ENCODE measurements around the gene MARVELD1. TPM values are rescaled to one million over a fixed set of nuclear protein-coding genes. Genes with fewer than 3 reads are reported as not detected.
"Not testable (repeated sequence)": the region's sequence is repeated elsewhere in the genome, so short reads cannot be mapped to it uniquely, and the experiment has no call there.

MARVELD1 gene
- total and polyA plus RNA-seq, 2 experiments from 2014 or later: 38.3 to 55.5 TPM

- Histone ChIP-seq H3K36me3 (no peaks in the 10 kb centered on the region), H3K27me3 (no peaks in the 10 kb centered on the region), H3K27ac (peak overlapping the region; percentile 49), H3K4me1 (ENCODE audit: low read depth) (peaks cover 16% of the 10 kb centered on the region), H3K4me3 (no peak overlapping the region), H3K9me3 (ENCODE audit: low read depth) (no peaks in the 10 kb centered on the region)
- peak in 1 of 2 donors; percentile 50 for DNase-seq (ENCODE audit: low read depth in 1 of 2, low spot score in 1 of 2)
- no peak for TF ChIP-seq CTCF (IDR thresholded peaks at IDR 0.05; ENCODE audit: low read depth, low read length)
Observed at GRCh38 chr10:97683556-97684367, 29.8 kb upstream of the MARVELD1 start.

- H3K4me3 ChIP-seq; DNase-seq (ENCODE audit: low read depth in 1 of 2, low spot score in 1 of 2); H3K9me3 ChIP-seq (ENCODE audit: low read depth); H3K36me3 ChIP-seq; H3K27me3 ChIP-seq; H3K27ac ChIP-seq: not testable (repeated sequence)
- H3K4me1 ChIP-seq (ENCODE audit: low read depth): peaks cover 16% of the 10 kb centered on the region
Observed at GRCh38 chr10:97684368-97684713, 29.2 kb upstream of the MARVELD1 start.

GRCh38 chr10:97684866-97685394 is 28.6 kb upstream of the MARVELD1 start:
- peak in 1 of 2 donors; percentile 25 for DNase-seq (ENCODE audit: low read depth in 1 of 2, low spot score in 1 of 2)
- H3K27me3 ChIP-seq: no peaks in the 10 kb centered on the region
- no peaks in the 10 kb centered on the region for H3K9me3 ChIP-seq (ENCODE audit: low read depth)
- no peak overlapping the region for H3K4me3 ChIP-seq
- no peaks in the 10 kb centered on the region for H3K36me3 ChIP-seq
- no peak overlapping the region for H3K27ac ChIP-seq
- H3K4me1 ChIP-seq (ENCODE audit: low read depth): peaks cover 16% of the 10 kb centered on the region
- TF ChIP-seq CTCF (IDR thresholded peaks at IDR 0.05; ENCODE audit: low read depth, low read length): no peak

DNA sequence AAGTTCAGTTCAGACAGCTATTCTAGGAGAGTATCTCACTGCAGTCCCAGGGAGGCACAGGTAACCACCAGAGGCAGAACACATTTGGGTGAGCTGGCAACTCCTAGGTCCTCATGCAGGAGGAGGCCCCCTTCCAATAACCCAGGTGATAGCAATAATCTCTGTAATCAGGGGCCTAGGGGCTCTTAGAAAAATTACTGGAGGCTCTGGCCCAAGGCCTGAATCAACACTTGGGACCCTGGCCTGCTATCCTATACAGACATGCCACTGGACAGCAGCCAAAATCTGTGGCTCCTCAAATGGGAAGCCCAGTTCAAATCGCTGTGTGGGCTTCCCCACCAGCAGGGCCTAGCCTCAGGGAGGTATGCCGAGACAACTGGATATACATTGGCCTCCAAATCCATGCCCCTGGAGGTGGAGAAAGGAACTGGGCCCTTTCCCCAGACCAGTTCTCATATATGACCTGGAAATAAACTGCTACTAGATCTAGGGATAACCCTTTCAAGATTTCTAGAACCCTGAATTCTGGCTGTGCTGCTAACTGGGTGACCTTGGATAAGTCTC is 28.1 kb upstream of the MARVELD1 start:
- H3K36me3 ChIP-seq: no peaks in the 10 kb centered on the region
- H3K27ac ChIP-seq: no peak overlapping the region
- H3K4me3 ChIP-seq: no peak overlapping the region
- peaks cover 16% of the 10 kb centered on the region for H3K4me1 ChIP-seq (ENCODE audit: low read depth)
- DNase-seq (ENCODE audit: low read depth in 1 of 2, low spot score in 1 of 2): peak; percentile 48 to 62
- peak; percentile 45 for TF ChIP-seq CTCF (IDR thresholded peaks at IDR 0.05; ENCODE audit: low read depth, low read length)
- H3K27me3 ChIP-seq: no peaks in the 10 kb centered on the region
- no peaks in the 10 kb centered on the region for H3K9me3 ChIP-seq (ENCODE audit: low read depth)

- Histone ChIP-seq H3K9me3 (ENCODE audit: low read depth) (no peaks in the 10 kb centered on the region), H3K36me3 (no peaks in the 10 kb centered on the region), H3K27me3 (no peaks in the 10 kb centered on the region), H3K4me3 (peak overlapping the region; percentile 41), H3K4me1 (ENCODE audit: low read depth) (peaks cover 16% of the 10 kb centered on the region), H3K27ac (peak overlapping the region; percentile 85)
- no peak for TF ChIP-seq CTCF (IDR thresholded peaks at IDR 0.05; ENCODE audit: low read depth, low read length)
- DNase-seq (ENCODE audit: low read depth in 1 of 2, low spot score in 1 of 2): no peak
Observed at GRCh38 chr10:97686301-97686961, 27.1 kb upstream of the MARVELD1 start.

All from cardiac muscle cell (in vitro differentiated cells and primary cell).